Choroid plexus epithelial cell (primary cell): Measurements from ENCODE around the gene NAALADL1.

Experiments
- DNase-seq: peaks from one replicate; pipeline ENCODE4 v3.0.0-alpha.2; 2010; ENCODE audit warnings: low read depth
- H3K4me3 ChIP-seq: 2 replicates; pipeline ENCODE4 v1.5.1; 2011; ENCODE audit warnings: low read depth, mild to moderate bottlenecking, control low read depth, low read length, moderate library complexity
- TF ChIP-seq, protein P1 (sequence below): conservative IDR thresholded peaks from 2 replicates; pipeline ENCODE4 v1.5.1; 2011; ENCODE audit warnings: low read depth, mild to moderate bottlenecking, control low read depth, inconsistent platforms, low read length, moderate library complexity

The NAALADL1 gene

DNA sequence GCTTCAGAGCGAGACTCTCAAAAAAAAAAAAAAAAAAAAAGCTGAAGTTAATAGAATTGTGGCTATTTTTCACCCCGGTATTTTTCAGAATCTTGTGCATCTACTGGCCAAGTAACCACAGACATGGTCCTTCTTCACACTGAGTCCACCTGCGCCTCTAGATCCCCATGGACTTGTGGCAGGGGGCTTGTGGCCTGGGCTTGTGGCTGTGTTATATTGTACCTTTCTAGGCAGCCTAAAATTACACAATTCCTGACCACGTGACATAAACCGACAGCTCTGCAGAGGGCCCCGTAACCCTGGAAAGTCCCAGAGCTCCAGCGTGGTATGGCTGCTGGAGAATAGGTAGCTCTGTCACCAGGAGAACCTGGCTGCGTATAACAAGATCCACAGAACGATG, 10.9 kb upstream of the NAALADL1 start:
- TF ChIP-seq, protein P1, sequence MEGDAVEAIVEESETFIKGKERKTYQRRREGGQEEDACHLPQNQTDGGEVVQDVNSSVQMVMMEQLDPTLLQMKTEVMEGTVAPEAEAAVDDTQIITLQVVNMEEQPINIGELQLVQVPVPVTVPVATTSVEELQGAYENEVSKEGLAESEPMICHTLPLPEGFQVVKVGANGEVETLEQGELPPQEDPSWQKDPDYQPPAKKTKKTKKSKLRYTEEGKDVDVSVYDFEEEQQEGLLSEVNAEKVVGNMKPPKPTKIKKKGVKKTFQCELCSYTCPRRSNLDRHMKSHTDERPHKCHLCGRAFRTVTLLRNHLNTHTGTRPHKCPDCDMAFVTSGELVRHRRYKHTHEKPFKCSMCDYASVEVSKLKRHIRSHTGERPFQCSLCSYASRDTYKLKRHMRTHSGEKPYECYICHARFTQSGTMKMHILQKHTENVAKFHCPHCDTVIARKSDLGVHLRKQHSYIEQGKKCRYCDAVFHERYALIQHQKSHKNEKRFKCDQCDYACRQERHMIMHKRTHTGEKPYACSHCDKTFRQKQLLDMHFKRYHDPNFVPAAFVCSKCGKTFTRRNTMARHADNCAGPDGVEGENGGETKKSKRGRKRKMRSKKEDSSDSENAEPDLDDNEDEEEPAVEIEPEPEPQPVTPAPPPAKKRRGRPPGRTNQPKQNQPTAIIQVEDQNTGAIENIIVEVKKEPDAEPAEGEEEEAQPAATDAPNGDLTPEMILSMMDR = no peak
- H3K4me3 ChIP-seq = no peak overlapping the region
- peak; percentile 52 for DNase-seq

DNA sequence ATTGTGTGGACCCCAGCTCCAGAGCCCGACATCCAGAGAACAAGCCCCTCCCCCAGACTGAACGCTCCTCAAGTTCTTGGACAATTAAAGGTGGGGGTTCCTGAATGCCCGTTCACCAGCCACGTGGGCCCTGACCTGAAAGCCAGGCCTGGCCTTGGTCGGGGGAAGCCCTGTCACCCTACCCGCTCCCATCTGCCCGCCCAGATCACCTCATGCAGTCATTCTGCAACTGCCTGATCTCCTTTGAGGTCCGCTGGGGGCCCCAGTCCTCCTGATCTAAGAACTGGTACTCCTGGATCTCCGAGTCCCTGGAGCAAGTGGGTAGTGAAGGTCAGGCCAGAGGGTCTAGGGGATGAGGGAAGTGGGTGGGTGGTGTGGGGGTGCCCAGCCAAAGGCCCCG, 9.1 kb upstream of the NAALADL1 start:
- TF ChIP-seq, protein P1 = no peak
- H3K4me3 ChIP-seq = no peak overlapping the region
- DNase-seq = no peak

DNA sequence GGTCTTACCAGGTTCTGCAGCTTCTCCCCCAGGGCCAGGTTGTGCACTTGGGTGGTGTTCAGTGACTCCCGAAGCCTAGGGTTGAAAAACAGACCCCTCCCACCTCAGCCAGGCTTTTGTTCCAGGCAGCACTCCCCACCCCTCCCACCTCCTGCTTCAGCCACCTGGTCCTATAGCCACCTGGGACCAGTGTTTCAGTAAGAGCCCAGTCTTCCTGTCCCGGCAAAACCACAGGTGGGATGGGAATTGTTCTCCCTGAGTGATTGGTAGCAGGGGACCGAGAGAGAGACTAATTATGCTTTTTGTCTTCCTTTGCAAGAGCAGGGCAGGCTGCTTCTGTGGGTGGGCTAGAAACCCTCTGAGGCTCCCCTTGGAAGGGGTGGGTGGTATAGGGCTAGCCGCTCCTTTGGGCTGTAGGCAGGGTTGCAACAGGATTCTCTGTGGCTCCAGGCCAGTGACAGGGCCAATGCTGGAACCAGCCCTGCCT, 8.5 kb upstream of the NAALADL1 start:
- H3K4me3 ChIP-seq = no peak overlapping the region
- DNase-seq = no peak
- TF ChIP-seq, protein P1 = no peak

DNA sequence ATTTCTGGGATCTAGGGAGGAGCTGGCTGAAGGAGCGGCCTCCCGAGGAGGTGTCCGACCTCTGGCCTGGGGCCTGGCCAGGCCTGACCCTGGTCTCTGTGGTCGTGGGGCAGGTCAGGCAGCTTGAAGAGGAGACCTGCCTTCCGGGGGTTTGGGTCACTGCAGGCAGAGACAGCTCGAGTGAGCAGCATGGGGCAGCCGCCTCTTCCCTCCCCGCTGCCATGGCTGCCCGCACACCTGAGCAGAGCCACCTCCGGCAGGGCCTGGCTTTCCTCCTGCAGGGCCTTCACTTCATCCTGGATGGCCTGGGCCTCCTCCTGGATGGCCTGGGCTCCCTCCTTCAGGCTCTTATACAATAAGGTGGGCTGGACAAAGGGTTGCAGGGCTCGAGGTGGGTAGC, 8.0 kb upstream of the NAALADL1 start:
- H3K4me3 ChIP-seq = no peak overlapping the region
- TF ChIP-seq, protein P1 = no peak
- no peak for DNase-seq

DNA sequence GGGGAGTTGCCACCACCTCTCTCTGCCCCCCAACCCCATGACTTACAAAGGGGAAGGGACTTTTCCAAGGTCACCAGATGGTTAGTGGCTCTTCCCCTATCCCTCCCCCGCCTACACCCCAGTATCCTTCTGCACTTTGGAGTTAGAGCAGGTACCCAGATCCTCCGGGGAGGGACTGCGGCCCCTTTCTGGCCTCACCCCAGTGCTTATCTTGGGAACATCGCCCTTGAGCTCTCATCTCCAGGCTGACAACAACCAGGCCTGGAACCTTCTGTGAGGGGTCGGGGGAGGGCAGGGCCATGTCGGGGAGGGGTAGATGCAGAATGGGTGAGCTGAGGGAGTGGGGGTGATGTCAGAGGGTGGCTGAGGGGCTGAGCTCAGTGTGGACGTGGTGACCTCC, 7.5 kb upstream of the NAALADL1 start:
- H3K4me3 ChIP-seq = no peak overlapping the region
- DNase-seq = no peak
- TF ChIP-seq, protein P1 = no peak

DNA sequence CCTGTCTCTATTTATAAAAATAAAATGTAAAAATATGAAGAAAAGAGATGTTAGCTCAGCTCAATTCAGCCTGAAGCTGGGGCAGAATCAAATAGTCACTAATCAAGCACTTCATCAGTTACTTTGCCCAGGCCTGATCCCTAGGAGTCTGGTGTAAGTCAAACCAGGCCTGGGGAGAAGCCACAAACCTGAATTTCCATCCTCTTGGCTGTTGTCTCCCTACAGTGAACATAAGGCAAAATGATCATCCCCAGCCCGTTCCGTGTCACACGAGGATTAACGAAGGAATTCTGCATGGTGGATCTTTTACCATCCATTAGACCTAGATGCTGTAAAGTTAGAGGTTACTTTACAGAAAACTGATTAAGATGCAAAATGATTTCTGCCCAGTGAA, 6.5 kb upstream of the NAALADL1 start:
- H3K4me3 ChIP-seq = no peak overlapping the region
- TF ChIP-seq, protein P1 = no peak
- DNase-seq = no peak

DNA sequence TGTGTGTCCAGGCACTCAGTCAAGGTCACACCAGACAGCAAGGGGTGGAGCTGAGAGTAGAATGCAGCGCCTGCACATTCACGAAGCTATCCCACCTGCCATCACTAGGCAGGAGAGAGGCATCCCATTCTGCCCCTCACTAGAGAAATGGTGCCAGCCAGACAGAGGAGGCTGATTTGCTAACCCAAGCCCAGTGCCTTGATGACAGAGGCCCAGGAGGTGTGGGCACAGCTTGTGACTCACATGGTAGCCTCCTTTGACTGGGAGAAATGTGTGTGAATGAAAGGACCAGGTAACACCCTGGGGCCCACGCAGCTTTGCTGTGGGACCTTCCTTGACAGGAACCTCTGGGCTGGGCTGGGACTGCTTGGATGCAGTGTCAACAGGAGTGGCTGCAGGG, 5.2 kb upstream of the NAALADL1 start:
- H3K4me3 ChIP-seq = no peak overlapping the region
- DNase-seq = no peak
- TF ChIP-seq, protein P1 = no peak
